CD4-positive, alpha-beta T cell treated with Interleukin-12 subunit alpha and Interleukin-12 subunit beta, for 1 hour (primary cell): ENCODE data around the gene IGLL1.
"Not testable (repeated sequence)": the region's sequence is repeated elsewhere in the genome, so short reads cannot be mapped to it uniquely, and the experiment has no call there.

Experiments used
- DNase-seq: peaks from one replicate; pipeline ENCODE4 v3.0.0-alpha.2; 2020

The IGLL1 gene

GRCh38 chr22:23591201-23591791 is 11.2 kb upstream of the IGLL1 start:
- peak; percentile 50 for DNase-seq

DNA sequence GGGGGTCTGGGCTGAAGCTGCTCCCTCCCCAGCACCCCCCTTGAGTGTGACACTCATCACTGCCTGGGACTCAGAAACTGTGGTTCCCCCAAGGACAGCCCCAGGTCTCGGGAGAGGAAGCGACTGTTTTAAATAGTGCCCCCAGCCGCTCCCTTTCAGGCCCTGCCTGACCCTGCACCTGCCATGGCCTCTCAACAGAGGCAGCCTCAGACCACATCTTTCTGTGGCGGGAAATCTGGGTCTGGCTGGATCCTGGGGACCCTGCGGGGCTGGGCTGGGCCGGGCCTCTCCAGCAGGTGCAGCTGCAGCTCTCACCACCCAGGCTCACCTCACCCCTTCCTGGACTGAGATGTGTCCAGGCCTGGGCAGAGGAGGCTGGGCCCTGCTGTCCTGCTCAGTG is 3.7 kb upstream of the IGLL1 start:
- no peak for DNase-seq

DNA sequence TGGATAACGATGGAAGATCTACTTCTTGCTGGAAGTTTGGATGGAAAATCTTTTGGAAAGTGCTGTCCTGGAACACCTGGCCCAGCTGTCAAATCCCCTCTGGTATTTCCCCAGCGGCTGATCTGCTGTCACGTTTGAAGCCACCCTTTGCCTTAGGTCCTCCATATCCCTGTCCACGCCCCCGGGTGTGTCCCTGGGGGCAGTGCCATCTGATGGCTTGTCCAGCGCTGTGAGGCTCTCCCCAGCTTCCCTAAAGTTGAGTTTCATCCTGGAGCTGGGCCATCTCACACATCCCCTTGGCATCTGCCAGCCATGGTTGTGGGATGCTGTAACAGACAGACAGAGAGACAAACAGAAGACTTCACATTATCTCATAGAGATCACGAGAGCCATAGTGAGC is 3.1 kb upstream of the IGLL1 start:
- no peak for DNase-seq

- DNase-seq = no peak
These were observed 1.2 kb upstream of the IGLL1 start for GRCh38 chr22:23581260-23581650.

DNA sequence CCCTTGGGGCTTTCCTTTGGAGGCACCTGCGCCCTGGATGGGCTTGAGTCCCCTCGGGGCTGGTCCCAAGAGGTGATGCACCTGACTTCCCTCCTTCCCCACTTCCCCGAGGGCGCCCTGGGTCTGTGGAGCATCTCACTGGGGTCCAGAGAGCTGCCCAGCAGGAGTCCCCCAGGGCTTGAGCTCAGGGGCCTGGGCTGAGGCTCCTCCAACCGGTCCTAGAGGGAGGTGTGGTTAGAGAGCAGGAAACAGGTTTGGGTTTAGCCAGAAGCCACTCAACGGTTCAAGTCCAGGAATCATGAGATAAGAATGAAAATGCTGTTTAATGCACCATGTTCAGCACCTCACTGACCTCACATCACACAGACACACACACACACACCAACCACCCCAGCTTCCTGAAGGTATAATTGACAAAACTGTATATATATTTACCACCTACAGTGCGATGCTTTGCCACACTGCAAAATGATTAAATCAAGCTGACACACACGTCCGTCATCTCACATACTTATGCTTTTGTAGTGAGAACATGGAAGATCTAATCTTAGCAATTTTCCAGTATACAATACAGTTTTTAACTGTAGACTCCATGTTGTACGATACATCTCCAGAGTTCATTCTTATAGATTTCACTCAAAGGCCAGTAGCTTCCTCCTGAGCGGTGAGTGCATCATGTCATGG is 628 bp upstream of the IGLL1 start:
- DNase-seq = no peak

DNA sequence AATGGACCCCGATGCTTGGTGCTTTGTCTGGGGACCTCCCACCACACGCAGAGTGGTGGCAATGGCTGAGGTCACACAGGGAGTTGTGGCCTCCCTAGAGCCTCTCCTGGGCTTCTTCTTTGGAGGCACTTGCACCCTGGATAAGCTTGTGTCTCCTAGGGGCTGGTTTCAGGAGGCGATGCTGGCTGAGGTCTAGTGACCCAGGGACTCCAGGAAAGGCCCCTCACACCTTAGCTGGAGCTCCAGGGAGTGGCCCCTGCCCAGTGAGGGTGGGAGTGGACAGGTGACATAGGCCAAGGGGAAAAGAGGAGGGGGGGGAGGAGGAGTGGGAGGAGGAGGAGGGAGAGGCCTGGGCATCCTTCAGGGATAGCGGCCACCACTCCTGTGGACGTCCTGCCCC is 810 bp downstream of the IGLL1 start:
- DNase-seq = no peak

- DNase-seq = no peak
These were observed 1.8 kb downstream of the IGLL1 start for GRCh38 chr22:23578306-23578705.

GRCh38 chr22:23576681-23577080 is 3.4 kb downstream of the IGLL1 start:
- no peak for DNase-seq

- no peak for DNase-seq
These were observed 4.5 kb downstream of the IGLL1 start for GRCh38 chr22:23575601-23576000.

- no peak for DNase-seq
These were observed 5.2 kb downstream of the IGLL1 start for GRCh38 chr22:23574877-23575276.

- DNase-seq = no peak
These were observed 5.7 kb downstream of the IGLL1 start for GRCh38 chr22:23574371-23574811.

- not testable (repeated sequence) for DNase-seq
These were observed 6.3 kb downstream of the IGLL1 start for GRCh38 chr22:23573701-23574235.

GRCh38 chr22:23573106-23573505 is 7.0 kb downstream of the IGLL1 start:
- not testable (repeated sequence) for DNase-seq

GRCh38 chr22:23571486-23571885 is 8.6 kb downstream of the IGLL1 start:
- no peak for DNase-seq

- no peak for DNase-seq
These were observed 9.4 kb downstream of the IGLL1 start for GRCh38 chr22:23570681-23571080.

GRCh38 chr22:23569716-23570115 is 10.4 kb downstream of the IGLL1 start:
- DNase-seq = no peak

- DNase-seq = no peak
These were observed 10.8 kb downstream of the IGLL1 start for GRCh38 chr22:23569291-23569690.

DNA sequence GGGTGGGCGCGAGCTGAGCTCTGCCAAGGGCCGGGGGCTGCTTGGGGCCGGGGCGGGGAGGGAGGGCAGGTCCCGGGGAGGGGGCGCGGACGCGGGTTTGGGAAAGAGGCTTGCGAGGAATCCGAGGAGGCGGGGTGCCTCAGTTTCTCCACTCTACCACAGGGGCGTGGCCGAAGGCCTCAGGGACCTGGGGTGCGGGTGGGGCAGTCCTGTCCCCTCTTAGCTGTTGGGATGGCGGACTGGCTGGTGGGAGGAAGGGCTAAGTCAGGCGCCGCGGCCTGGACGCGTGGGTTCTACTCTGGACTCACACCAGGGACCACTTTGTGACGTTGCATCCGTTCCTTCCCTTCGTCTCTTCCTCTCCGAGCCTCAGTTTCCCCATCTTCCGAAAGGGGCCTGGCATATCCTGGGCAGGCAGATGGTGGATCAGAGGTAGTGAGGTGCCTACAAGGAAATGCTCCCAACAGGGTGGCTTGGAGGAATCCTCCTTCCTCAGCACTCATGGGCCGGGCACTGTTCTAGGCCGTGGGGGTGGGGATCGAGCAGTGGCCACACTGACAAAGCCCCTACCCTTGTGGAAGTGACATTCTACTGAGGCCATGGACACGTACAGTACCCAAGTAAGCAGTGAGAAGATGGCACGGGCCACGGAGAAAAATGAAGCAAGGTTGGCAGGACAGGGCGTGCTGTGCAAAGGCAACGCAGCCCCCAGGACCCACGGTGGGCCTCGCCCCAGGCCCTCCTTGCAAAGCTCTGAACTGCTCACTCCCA is 13.2 kb downstream of the IGLL1 start:
- no peak for DNase-seq

DNA sequence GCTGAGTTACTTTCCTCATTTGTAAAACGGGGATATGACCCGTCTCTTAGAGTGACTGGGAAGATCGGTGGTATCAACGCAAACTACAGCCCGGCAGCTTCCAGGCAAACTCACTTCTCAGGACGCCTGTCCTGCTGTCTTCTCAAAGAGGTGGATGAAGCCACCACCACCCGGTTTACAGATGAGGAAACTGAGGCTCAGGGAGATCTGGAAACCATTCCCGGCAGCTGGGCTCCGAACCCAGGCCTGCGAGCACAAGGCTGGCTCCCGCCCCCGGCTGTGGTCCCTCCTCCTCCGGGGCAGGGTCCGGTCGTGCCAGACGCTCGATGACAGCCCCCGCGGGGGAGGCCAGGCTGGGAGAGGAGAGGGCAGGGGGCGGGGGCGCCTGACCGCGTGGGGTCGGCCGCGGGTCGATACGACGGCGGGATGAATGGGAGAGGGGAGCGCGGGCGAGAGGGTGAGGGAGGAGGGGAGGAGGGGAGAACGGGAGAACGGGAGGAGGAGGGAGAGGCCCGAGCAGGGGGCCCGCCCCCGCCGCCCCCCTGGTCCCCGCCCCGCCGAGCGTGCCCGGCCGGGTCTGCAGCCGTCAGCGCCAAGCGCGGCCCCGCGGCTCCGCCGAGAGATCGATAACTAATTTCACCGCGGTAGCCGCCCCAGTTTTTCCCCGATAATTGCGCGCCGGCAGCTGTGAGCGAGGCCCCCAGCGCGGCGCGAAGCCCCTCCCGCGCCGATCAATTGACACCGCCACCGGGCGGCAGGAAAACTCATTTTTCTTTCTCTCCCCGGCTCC is 14.0 kb downstream of the IGLL1 start:
- DNase-seq = no peak

DNA sequence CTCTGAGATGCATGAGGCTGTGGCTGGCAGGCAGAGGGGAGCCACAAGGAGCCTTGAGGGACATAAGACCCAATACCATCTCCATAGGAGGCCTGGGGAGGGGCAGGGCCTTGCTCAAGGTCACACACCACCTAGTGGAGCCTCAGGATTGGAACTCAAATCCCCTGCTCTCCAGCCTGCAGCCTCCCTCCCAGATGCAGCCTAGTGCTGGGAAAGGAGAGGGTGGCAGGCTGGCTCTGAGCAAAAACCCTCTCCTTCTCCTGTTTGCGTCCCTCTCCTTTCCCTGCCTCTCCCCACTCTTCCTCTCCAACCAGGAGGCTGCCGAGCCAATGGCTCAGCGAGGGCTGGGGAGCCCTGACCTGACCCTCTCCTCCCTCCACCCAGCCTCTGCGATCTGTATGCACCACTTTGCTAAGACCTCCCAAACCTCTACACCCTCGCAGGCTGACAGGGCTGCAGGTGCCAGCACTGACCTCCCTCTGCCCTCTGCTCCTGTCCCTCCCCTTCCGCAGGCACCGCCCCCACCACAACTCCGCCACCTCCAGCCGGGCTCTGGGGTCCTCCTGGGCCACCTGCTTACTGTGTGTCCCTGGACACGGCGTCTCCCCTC is 14.7 kb downstream of the IGLL1 start:
- no peak for DNase-seq

GRCh38 chr22:23564276-23564675 is 15.8 kb downstream of the IGLL1 start:
- DNase-seq = no peak

- no peak for DNase-seq
These were observed 17.0 kb downstream of the IGLL1 start for GRCh38 chr22:23563111-23563510.

DNA sequence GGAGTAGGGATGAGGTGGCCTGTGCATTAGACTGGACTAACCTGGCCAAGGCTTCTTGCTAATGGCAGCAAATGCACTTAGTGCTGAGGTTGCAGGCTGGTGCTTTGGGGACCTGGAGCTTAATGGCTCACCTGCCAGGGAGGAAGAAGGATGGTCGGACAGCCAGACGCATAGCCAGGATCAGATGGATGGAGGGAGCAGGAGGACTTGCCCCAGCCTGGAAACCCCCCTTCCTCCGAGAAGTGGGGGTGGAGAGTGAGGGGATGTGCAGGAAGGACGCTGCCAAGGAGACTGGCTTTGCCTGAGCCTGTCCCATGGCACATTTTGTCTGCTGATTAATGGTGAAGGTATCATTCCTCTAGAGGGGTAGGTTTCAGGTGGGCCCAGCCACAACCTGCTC is 17.9 kb downstream of the IGLL1 start:
- DNase-seq = no peak
